Suprapubic skin (tissue), 4 donors: Measurements from ENCODE around the gene CLSTN2.

Experiments used
- CTCF ChIP-seq, 2 donors: fragments of 200-600 bp in 1 of 2; fragments of 450-650 bp in 1 of 2; sonication (generic) in 1 of 2; IDR thresholded peaks; one replicate each; pipeline ENCODE4 v1.5.1; 2016 to 2019; ENCODE audit warnings: antibody characterized with exemption in 2 of 2, mild to moderate bottlenecking in 1 of 2, moderate library complexity in 1 of 2
- EP300 ChIP-seq: sonication (generic); formaldehyde crosslinking; IDR thresholded peaks from one replicate; pipeline ENCODE4 v1.6.1; 2017; ENCODE audit warnings: antibody characterized with exemption
- POLR2A ChIP-seq, 2 donors: fragments of 450-650 bp; IDR thresholded peaks; one replicate each; pipeline ENCODE4 v1.6.1; 2017; ENCODE audit warnings: antibody characterized with exemption in 2 of 2, mild to moderate bottlenecking in 2 of 2, moderate library complexity in 2 of 2
- POLR2AphosphoS5 ChIP-seq, 3 donors: sonication (generic); formaldehyde crosslinking; IDR thresholded peaks; one replicate each; pipeline ENCODE4 v1.6.1; 2017; ENCODE audit warnings: antibody characterized with exemption in 3 of 3

- no peak for TF ChIP-seq POLR2AphosphoS5 (IDR thresholded peaks at IDR 0.05)
- no peak for TF ChIP-seq CTCF (IDR thresholded peaks at IDR 0.05)
- no peak for TF ChIP-seq POLR2A (IDR thresholded peaks at IDR 0.05)
- no peak for TF ChIP-seq EP300
Measured at GRCh38 chr3:140113996-140114788, 179.2 kb downstream of the CLSTN2 start.
